VCaP (cell line): Measurements from ENCODE around the gene KLK5.

Experiments
- H3K27ac ChIP-seq: fragments of 450-650 bp; 2 replicates; pipeline ENCODE4 v1.5.1; 2017
- CTCF ChIP-seq: fragments of 450-650 bp; conservative IDR thresholded peaks from 2 replicates; pipeline ENCODE4 v1.5.1; 2017; ENCODE audit warnings: mild to moderate bottlenecking, moderate library complexity

The KLK5 gene

GRCh38 chr19:50968716-50969412, 16.0 kb upstream of the KLK5 start:
- TF ChIP-seq CTCF, result no peak

GRCh38 chr19:50967929-50968715, 15.3 kb upstream of the KLK5 start:
- no peak overlapping the region for H3K27ac ChIP-seq
- TF ChIP-seq CTCF, result no peak

More at GRCh38 chr19:50968716-50969412, 16.0 kb upstream of the KLK5 start:
- H3K27ac ChIP-seq, result no peak overlapping the region

GRCh38 chr19:50964266-50964665, 11.4 kb upstream of the KLK5 start:
- H3K27ac ChIP-seq, result no peak overlapping the region
- no peak for TF ChIP-seq CTCF

- no peak for TF ChIP-seq CTCF
These were observed 10.5 kb upstream of the KLK5 start for GRCh38 chr19:50963381-50963780.

GRCh38 chr19:50962245-50962644, 9.4 kb upstream of the KLK5 start:
- no peak overlapping the region for H3K27ac ChIP-seq
- TF ChIP-seq CTCF, result no peak

More at GRCh38 chr19:50963381-50963780, 10.5 kb upstream of the KLK5 start:
- no peak overlapping the region for H3K27ac ChIP-seq

GRCh38 chr19:50959731-50960500, 7.1 kb upstream of the KLK5 start:
- H3K27ac ChIP-seq, result no peak overlapping the region
- no peak for TF ChIP-seq CTCF

GRCh38 chr19:50957587-50957986, 4.7 kb upstream of the KLK5 start:
- no peak overlapping the region for H3K27ac ChIP-seq
- no peak for TF ChIP-seq CTCF
